ENCODE measurements around the gene LITAFD.

Gene LITAFD

DNA sequence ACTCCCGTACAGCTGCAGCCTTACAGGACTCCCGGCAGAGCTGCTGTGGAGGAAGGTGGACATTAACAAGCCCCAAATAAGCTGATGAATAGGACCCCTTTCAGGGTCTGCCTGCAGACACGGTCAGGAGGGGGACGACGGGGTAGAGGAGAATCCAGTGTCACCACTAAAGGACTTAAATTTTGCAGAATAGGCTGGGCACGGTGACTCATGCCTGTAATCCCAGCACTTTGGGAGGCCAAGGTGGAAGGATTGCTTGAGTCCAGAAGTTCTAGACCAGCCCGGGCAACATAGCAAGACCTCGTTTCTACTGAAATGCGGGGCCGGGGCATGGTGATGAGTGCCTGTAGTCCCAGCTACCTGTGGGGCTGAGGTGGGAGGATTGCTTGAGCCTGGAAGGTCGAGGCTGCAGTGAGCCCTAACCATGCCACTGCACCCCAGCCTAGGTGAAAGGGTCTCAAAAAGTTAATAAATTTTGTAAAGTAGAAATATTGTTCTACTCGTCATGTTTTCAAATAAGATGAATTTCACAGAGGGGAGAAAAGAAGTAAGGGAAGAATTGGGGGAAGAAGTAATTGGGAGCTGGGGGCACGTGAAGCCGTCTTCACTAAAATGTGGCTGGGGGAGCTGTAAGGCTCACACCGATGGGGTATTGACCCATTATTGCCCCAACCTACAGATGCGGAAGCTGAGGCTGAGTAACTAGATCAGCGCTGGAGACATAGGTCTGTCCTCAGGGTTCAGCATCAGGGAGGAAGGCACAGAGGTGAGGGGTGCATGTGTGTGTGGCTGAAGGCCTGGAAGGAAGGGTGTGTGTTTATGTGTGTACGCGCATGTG is 4.7 kb downstream of the LITAFD start:
- Histone ChIP-seq H3K36me3 (ENCODE audit: control insufficient read depth, insufficient read depth, low read length) (peaks cover 13% of the 10 kb centered on the region), H3K27me3 (replicated peaks; ENCODE audit: control insufficient read depth, insufficient read depth, low read length, poor library complexity, severe bottlenecking) (no peaks in the 10 kb centered on the region), H3K27ac (ENCODE audit: insufficient read depth, low read length, poor library complexity, severe bottlenecking) (no peak overlapping the region), H3K9me3 (ENCODE audit: control insufficient read depth, low read length) (no peaks in the 10 kb centered on the region), H3K4me1 (ENCODE audit: control insufficient read depth, insufficient read depth, low read length, poor library complexity, severe bottlenecking) (no peaks in the 10 kb centered on the region), H3K4me3 (ENCODE audit: insufficient read depth, low read depth, low read length, poor library complexity, severe bottlenecking) (no peak overlapping the region)
- DNase-seq: no peak

DNA sequence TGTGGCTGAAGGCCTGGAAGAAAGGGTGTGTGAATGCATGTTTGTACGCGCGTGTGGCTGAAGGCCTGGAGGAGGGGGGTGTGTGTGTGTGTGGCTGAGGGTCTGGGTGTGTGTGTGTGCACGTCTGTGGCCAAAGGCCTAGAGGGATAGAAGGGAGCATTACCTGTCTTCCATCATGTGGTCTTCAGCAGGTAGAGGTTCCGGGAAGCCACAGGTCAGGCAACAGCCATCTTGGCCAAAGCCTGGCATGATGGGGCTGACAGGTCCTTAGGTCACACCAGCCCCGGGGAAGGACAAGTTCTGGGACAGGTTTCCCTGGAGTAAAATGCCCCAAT is 5.2 kb downstream of the LITAFD start:
- Histone ChIP-seq H3K4me1 (ENCODE audit: control insufficient read depth, insufficient read depth, low read length, poor library complexity, severe bottlenecking) (peaks cover 4% of the 10 kb centered on the region), H3K36me3 (ENCODE audit: control insufficient read depth, insufficient read depth, low read length) (peaks cover 18% of the 10 kb centered on the region), H3K27me3 (replicated peaks; ENCODE audit: control insufficient read depth, insufficient read depth, low read length, poor library complexity, severe bottlenecking) (no peaks in the 10 kb centered on the region), H3K27ac (ENCODE audit: insufficient read depth, low read length, poor library complexity, severe bottlenecking) (no peak overlapping the region), H3K4me3 (ENCODE audit: insufficient read depth, low read depth, low read length, poor library complexity, severe bottlenecking) (no peak overlapping the region), H3K9me3 (ENCODE audit: control insufficient read depth, low read length) (no peaks in the 10 kb centered on the region)
- no peak for DNase-seq

DNA sequence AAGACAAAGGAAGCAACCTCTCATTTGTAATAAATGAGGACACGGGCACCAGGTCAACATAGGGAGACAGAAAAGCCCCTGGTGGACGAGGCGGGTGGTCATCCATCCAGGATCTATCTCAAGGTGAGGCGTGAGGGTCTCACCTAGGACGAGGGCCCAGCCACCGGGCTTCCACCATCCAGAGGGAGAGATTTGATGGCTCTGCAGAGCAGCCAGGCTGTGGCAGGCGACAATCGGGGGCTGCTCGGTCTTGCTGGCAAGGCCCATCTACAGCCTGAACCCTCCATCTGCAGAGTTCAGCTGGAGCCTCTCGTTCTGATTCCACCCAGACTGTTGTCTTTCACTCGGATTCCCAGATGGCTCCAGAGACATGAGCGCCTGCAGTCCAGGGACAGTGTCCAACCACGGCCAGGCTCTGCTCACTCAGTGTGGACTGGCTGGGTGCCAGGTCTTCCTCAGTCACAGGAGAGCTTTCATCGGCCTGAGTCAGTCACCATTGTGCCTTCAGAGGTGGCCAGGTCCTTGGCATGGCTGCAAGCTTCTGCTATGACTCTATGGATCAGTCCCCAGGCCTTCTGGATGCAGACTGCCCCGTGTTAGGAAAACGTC is 5.9 kb downstream of the LITAFD start:
- Histone ChIP-seq H3K27ac (ENCODE audit: insufficient read depth, low read length, poor library complexity, severe bottlenecking) (no peak overlapping the region), H3K36me3 (ENCODE audit: control insufficient read depth, insufficient read depth, low read length) (peaks cover 18% of the 10 kb centered on the region), H3K9me3 (ENCODE audit: control insufficient read depth, low read length) (no peaks in the 10 kb centered on the region), H3K4me3 (ENCODE audit: insufficient read depth, low read depth, low read length, poor library complexity, severe bottlenecking) (no peak overlapping the region), H3K27me3 (replicated peaks; ENCODE audit: control insufficient read depth, insufficient read depth, low read length, poor library complexity, severe bottlenecking) (no peaks in the 10 kb centered on the region), H3K4me1 (ENCODE audit: control insufficient read depth, insufficient read depth, low read length, poor library complexity, severe bottlenecking) (peaks cover 4% of the 10 kb centered on the region)
- DNase-seq: no peak

DNA sequence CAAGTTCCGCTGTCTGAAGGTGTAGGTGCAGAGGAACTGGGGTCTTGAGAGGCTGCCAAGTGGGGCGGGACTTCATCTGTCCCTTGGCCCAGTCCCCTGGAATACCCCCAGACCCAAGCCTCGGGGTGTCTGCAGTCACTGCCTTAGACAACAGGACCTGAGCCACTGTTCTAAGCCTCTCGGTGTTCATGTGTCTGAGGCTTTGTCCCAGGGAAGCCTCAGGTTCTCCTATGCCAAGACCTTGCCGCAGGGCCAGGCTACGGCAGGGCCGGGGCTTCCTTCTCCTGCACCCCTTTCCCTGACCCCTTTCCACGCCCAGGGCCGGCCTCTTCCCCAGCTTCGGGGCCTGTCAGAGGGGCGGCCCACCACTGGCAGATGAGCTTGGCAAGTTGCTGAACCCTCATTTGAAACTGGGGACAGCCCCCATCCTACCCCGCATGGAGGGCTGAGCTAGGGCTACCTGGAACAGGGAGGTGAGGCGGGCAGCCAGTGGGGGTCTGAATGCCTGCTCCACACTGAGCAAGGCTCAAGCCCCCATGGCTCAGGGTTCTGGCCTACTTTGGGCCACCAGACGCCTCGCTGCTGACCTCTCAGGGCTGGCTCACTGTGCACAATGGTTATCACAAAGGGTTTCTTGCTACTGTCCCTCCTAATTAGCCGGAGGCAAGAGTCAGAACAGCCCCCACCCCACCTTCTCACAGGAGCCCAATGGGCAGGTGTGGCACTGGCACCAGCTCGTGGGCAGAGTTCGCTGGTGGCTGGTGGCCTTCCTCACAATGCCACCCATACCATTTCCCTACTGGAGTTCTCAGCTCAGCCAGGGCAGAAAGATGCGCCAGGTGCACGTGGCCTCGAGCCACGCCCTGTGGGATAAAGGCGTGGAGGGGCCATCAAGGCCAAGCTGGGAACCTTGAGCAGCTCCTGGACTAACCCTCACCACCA is 7.1 kb downstream of the LITAFD start:
- no peak for DNase-seq
- Histone ChIP-seq H3K27ac (ENCODE audit: insufficient read depth, low read length, poor library complexity, severe bottlenecking) (no peak overlapping the region), H3K4me1 (ENCODE audit: control insufficient read depth, insufficient read depth, low read length, poor library complexity, severe bottlenecking) (peaks cover 4% of the 10 kb centered on the region), H3K4me3 (ENCODE audit: insufficient read depth, low read depth, low read length, poor library complexity, severe bottlenecking) (no peak overlapping the region), H3K27me3 (replicated peaks; ENCODE audit: control insufficient read depth, insufficient read depth, low read length, poor library complexity, severe bottlenecking) (no peaks in the 10 kb centered on the region), H3K36me3 (ENCODE audit: control insufficient read depth, insufficient read depth, low read length) (peaks cover 29% of the 10 kb centered on the region), H3K9me3 (ENCODE audit: control insufficient read depth, low read length) (no peaks in the 10 kb centered on the region)

DNA sequence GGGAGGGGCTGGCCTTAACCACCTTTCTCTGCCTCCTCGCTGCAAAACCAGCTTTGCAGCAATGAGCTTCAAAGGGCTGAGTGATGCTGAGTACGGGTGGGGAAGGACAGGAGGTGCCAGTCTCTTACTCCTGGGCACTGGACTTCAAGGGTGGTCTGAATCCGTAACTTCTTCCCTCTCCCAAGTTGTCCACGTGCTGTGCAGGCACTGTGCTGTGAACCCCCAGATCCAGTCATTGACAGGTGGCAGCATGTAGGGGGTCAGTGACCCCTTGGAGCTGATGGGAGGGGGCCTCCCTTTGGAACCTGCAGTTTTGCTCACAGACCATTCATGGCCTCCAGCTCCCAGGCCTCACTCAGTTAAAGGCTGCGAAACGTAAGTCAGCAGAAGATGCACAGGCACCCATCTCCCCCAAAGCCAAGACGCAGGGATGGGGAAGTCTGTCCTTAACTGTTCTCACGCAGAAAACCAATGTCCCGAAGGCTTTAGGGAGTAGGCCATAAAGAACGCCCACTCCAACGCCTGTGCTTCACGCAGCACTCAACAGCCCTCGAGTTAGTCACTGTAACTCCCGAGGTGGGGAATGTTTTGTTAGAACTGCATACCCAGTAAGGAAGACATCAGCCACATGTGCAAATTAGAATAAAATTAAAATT is 7.9 kb downstream of the LITAFD start:
- H3K27ac ChIP-seq (ENCODE audit: insufficient read depth, low read length, poor library complexity, severe bottlenecking): no peak overlapping the region
- no peak for DNase-seq
- H3K36me3 ChIP-seq (ENCODE audit: control insufficient read depth, insufficient read depth, low read length): peaks cover 37% of the 10 kb centered on the region
- H3K9me3 ChIP-seq (ENCODE audit: control insufficient read depth, low read length): no peaks in the 10 kb centered on the region
- no peaks in the 10 kb centered on the region for H3K27me3 ChIP-seq (replicated peaks; ENCODE audit: control insufficient read depth, insufficient read depth, low read length, poor library complexity, severe bottlenecking)
- H3K4me3 ChIP-seq (ENCODE audit: insufficient read depth, low read depth, low read length, poor library complexity, severe bottlenecking): no peak overlapping the region
- peaks cover 4% of the 10 kb centered on the region for H3K4me1 ChIP-seq (ENCODE audit: control insufficient read depth, insufficient read depth, low read length, poor library complexity, severe bottlenecking)

DNA sequence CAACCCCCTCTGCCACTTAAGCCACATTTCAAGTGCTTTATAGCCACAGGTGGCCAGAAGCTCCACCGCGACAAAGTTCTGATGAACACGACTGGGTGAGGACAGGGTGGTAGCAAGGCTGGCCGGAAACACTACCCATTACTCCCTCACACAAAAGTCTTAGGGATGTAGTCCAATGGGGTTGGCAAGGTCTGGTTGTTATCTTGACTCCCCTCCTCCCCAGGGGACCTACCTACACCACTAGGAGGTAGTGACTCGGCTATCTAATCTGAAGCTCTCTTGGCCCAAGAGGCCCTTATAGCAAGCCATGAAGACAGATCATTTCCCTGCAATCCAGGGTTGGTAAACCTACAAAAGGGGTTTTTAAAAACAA is 8.4 kb downstream of the LITAFD start:
- Histone ChIP-seq H3K4me1 (ENCODE audit: control insufficient read depth, insufficient read depth, low read length, poor library complexity, severe bottlenecking) (peaks cover 4% of the 10 kb centered on the region), H3K4me3 (ENCODE audit: insufficient read depth, low read depth, low read length, poor library complexity, severe bottlenecking) (no peak overlapping the region), H3K36me3 (ENCODE audit: control insufficient read depth, insufficient read depth, low read length) (peaks cover 42% of the 10 kb centered on the region), H3K9me3 (ENCODE audit: control insufficient read depth, low read length) (no peaks in the 10 kb centered on the region), H3K27ac (ENCODE audit: insufficient read depth, low read length, poor library complexity, severe bottlenecking) (no peak overlapping the region), H3K27me3 (replicated peaks; ENCODE audit: control insufficient read depth, insufficient read depth, low read length, poor library complexity, severe bottlenecking) (no peaks in the 10 kb centered on the region)
- no peak for DNase-seq

DNA sequence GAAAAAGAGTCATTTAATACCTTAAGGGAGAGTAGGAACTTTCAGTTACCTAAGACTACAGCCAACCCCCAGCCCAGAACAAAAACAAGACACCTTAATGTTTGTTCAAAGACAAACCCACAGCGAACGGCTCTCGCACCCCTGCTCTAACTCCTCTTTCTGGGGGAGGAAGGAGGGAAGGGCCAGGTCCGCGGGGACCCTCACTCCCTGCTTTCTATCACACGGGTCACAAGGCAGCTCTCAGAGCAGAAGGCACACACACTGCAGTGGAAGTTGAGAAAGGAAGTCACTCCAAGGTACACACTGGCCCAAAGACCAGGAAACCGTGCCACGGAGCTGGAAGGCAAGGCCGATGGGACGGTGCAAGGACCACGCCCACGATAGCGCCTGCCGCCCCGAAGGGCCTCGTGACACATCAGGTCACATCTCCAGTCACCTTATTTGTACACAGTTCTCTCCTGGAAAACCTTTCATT is 10.0 kb downstream of the LITAFD start:
- DNase-seq: no peak
- Histone ChIP-seq H3K9me3 (ENCODE audit: control insufficient read depth, low read length) (no peaks in the 10 kb centered on the region), H3K27me3 (replicated peaks; ENCODE audit: control insufficient read depth, insufficient read depth, low read length, poor library complexity, severe bottlenecking) (no peaks in the 10 kb centered on the region), H3K36me3 (ENCODE audit: control insufficient read depth, insufficient read depth, low read length) (peaks cover 55% of the 10 kb centered on the region), H3K4me1 (ENCODE audit: control insufficient read depth, insufficient read depth, low read length, poor library complexity, severe bottlenecking) (peaks cover 4% of the 10 kb centered on the region), H3K4me3 (ENCODE audit: insufficient read depth, low read depth, low read length, poor library complexity, severe bottlenecking) (no peak overlapping the region), H3K27ac (ENCODE audit: insufficient read depth, low read length, poor library complexity, severe bottlenecking) (peak overlapping the region; percentile 53)

DNA sequence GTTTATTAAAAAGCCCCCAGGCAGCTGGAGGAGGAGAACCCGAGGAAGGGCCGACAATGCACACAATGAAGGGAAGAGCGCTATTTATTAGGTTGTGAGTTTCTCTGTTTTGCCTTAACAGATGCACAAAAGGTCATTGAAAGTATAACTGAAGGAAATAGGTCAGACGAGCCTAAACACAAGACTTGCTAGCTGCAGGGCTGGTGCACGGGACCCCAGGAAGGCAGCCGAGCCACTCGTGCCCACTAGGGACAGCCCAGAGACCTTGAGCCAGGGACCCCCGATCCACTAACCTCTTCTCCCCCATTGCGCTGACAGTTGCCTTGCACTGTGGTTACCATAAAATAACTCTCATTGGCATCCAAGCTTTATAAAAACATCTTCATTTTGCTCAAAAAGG is 11.3 kb downstream of the LITAFD start:
- no peak for DNase-seq
- H3K4me3 ChIP-seq (ENCODE audit: insufficient read depth, low read depth, low read length, poor library complexity, severe bottlenecking): no peak overlapping the region
- no peaks in the 10 kb centered on the region for H3K27me3 ChIP-seq (replicated peaks; ENCODE audit: control insufficient read depth, insufficient read depth, low read length, poor library complexity, severe bottlenecking)
- no peak overlapping the region for H3K27ac ChIP-seq (ENCODE audit: insufficient read depth, low read length, poor library complexity, severe bottlenecking)
- peaks cover 4% of the 10 kb centered on the region for H3K4me1 ChIP-seq (ENCODE audit: control insufficient read depth, insufficient read depth, low read length, poor library complexity, severe bottlenecking)
- H3K9me3 ChIP-seq (ENCODE audit: control insufficient read depth, low read length): no peaks in the 10 kb centered on the region
- peaks cover 67% of the 10 kb centered on the region for H3K36me3 ChIP-seq (ENCODE audit: control insufficient read depth, insufficient read depth, low read length)

DNA sequence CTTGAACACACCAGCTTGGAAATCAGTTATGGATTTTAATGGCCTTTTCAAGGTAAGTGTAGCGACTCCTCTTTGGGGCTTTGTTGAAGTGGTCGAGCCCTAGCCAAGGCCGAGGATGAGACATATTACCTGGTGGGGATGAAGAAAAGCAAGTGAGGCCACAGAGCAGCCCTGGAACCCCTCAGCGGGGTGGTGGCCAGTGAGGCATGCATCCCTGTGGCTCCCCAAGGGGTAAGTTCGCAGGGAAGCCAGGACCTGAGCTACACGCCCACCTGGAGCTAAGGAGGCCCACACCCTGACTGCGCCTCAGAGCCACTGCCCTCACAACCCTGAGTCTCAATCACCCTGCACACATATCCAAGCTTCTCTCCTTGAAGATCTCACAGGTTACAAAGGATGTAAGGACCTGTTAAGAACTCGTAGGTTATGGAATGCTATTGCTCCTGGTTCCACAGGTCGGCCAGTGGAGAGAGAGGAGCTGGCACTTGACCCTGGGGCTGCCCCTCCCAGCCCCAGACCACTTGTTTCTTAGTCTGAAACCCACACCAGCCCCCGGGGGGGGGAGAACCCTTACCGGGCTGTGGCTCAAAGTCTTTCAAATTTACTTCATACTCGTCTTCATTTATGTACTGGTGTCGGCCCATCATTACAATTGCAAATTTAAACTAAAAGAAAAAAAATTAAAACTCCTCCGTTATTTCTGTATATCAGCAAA is 12.0 kb downstream of the LITAFD start:
- Histone ChIP-seq H3K9me3 (ENCODE audit: control insufficient read depth, low read length) (no peaks in the 10 kb centered on the region), H3K27ac (ENCODE audit: insufficient read depth, low read length, poor library complexity, severe bottlenecking) (no peak overlapping the region), H3K4me3 (ENCODE audit: insufficient read depth, low read depth, low read length, poor library complexity, severe bottlenecking) (no peak overlapping the region), H3K36me3 (ENCODE audit: control insufficient read depth, insufficient read depth, low read length) (peaks cover 74% of the 10 kb centered on the region), H3K27me3 (replicated peaks; ENCODE audit: control insufficient read depth, insufficient read depth, low read length, poor library complexity, severe bottlenecking) (no peaks in the 10 kb centered on the region), H3K4me1 (ENCODE audit: control insufficient read depth, insufficient read depth, low read length, poor library complexity, severe bottlenecking) (peaks cover 4% of the 10 kb centered on the region)
- no peak for DNase-seq

All from effector memory CD4-positive, alpha-beta T cell (primary cell).